K562 (cell line): Measurements from ENCODE around the gene ANKRD24. TPM values are rescaled to one million over a fixed set of nuclear protein-coding genes. Genes with fewer than 3 reads are reported as not detected.

Source experiments
- CTCFL ChIP-seq: IDR thresholded peaks from 2 replicates; pipeline ENCODE4 v1.6.1; 2011; ENCODE audit warnings: borderline replicate concordance, low read depth, mild to moderate bottlenecking, moderate library complexity, low read length; ENCODE audit not compliant: insufficient read depth, poor library complexity, severe bottlenecking
- DACH1 ChIP-seq: fragments of 450-650 bp; IDR thresholded peaks from 2 replicates; pipeline ENCODE4 v1.6.1; 2018; ENCODE audit not compliant: partially characterized antibody
- E2F3 ChIP-seq: fragments of 250-450 bp; sonication (Bioruptor Pico); IDR thresholded peaks from 2 replicates; pipeline ENCODE4 v1.4.0; 2020; ENCODE audit warnings: mild to moderate bottlenecking
- E4F1 ChIP-seq: fragments of 250-450 bp; sonication (Bioruptor Pico); IDR thresholded peaks from 2 replicates; pipeline ENCODE4 v1.5.0; 2021; ENCODE audit warnings: mild to moderate bottlenecking, borderline replicate concordance
- EZH2 ChIP-seq: IDR thresholded peaks from 2 replicates; pipeline ENCODE4 v1.6.1; 2012; ENCODE audit warnings: low read depth, mild to moderate bottlenecking, inconsistent platforms, low read length, borderline replicate concordance
- NCOA2 ChIP-seq, 2 experiments: fragments of 450-650 bp; IDR thresholded peaks; 2 replicates each; pipeline ENCODE4 v1.6.1; 2018; ENCODE audit warnings: mild to moderate bottlenecking in 2 of 2, moderate library complexity in 1 of 2; ENCODE audit not compliant: partially characterized antibody in 2 of 2
- RBM14 ChIP-seq: fragments of 200-400 bp; formaldehyde crosslinking; IDR thresholded peaks from 2 replicates; pipeline ENCODE4 v1.6.1; 2018; ENCODE audit warnings: low read depth, mild to moderate bottlenecking, low read length, moderate library complexity, borderline replicate concordance; ENCODE audit not compliant: insufficient read depth
- RNF2 ChIP-seq: sonication (generic); IDR thresholded peaks from 2 replicates; pipeline ENCODE4 v1.6.1; 2016
- RREB1 ChIP-seq: fragments of 250-450 bp; sonication (Bioruptor Pico); IDR thresholded peaks from 2 replicates; pipeline ENCODE4 v1.4.0; 2020
- SETDB1 ChIP-seq: IDR thresholded peaks from one replicate; pipeline ENCODE4 v1.6.1; 2012; ENCODE audit warnings: low read length, control low read depth, inconsistent platforms
- YY1 ChIP-seq, 3 experiments: IDR thresholded peaks; 2 replicates each; pipeline ENCODE4 v1.6.1; 2011; ENCODE audit warnings: low read length in 2 of 3, mild to moderate bottlenecking in 2 of 3, moderate library complexity in 2 of 3, borderline replicate concordance in 1 of 3, control low read depth in 1 of 3, low read depth in 1 of 3; ENCODE audit not compliant: insufficient read depth in 3 of 3, insufficient replicate concordance in 2 of 3, control insufficient read depth in 1 of 3, insufficient read length in 1 of 3; ENCODE audit errors: extremely low read depth in 1 of 3
- ZNF655 ChIP-seq: fragments of 250-450 bp; sonication (Bioruptor Pico); IDR thresholded peaks from 2 replicates; pipeline ENCODE4 v1.5.0; 2021
- polyA plus RNA-seq, 8 experiments: library from polyadenylated mRNA; depleted of rRNA in 4 of 8; stranded (reverse) in 5 of 8; unstranded in 3 of 8; fragments of >200 nt; fragmentation: Nextera tagmentation in 2 of 8; fragmentation: Illumina TruSeq in 1 of 8; extraction: Ambion mirVana in 2 of 8; extraction: Trizol in 1 of 8; gene quantifications; 2 replicates each; pipeline versions ENCODE4 v1.2.1 to v1.2.3, GENCODE V29; 2011 to 2014; ENCODE audit warnings: inconsistent platforms in 1 of 8, missing spikeins in 1 of 8
- total RNA-seq, 7 experiments: library from RNA; depleted of rRNA in 6 of 7; stranded (reverse); fragments of >200 nt in 6 of 7; fragmentation: Illumina TruSeq in 2 of 7; extraction: Trizol in 2 of 7; gene quantifications; 2 replicates each; pipeline versions ENCODE4 v1.2.1 to v1.2.3, GENCODE V29; 2011 to 2021; ENCODE audit warnings: low replicate concordance in 1 of 7

ANKRD24 gene
- total and polyA plus RNA-seq, 9 of the 15 experiments (the other 6 are each of a cell fraction or from before 2014, with no cell fraction given): 0.07 to 0.12 (median 0.09) TPM; not detected in 5

- TF ChIP-seq YY1 (IDR thresholded peaks at IDR 0.05; ENCODE audit: borderline replicate concordance in 1 of 3, control insufficient read depth in 1 of 3, extremely low read depth in 1 of 3, insufficient read depth in 3 of 3, insufficient read length in 1 of 3, insufficient replicate concordance in 2 of 3, low read depth in 1 of 3, low read length in 2 of 3) (peak; percentile 20 to 86 (median 78)), RREB1 (no peak), ZNF655 (CRISPR knock-in tag) (no peak), E2F3 (CRISPR knock-in tag) (peak; percentile 22; the same call in 1 of the 2 replicates), RBM14 (no peak), RNF2 (0 out of 2 replicates have a peak, but pooled peaks have one; percentile 36), DACH1 (no peak), E4F1 (CRISPR knock-in tag) (no peak), NCOA2 (IDR thresholded peaks at IDR 0.05; ENCODE audit: partially characterized antibody in 2 of 2) (no peak), EZH2 (no peak), SETDB1 (no peak), CTCFL (peak; percentile 69)
Observed at GRCh38 chr19:4246767-4247593, 64.5 kb downstream of the ANKRD24 start, which contains the start of gene YJU2 (continued).
